GM12878 (cell line): ENCODE results near the gene REPIN1. TPM values are rescaled to one million over a fixed set of nuclear protein-coding genes. Genes with fewer than 3 reads are reported as not detected.

ENCODE experiments used
- ATAC-seq: fragments of 200-7000 bp; cut with Tn5 transposase; 3 replicates; pipeline ENCODE4 v1.9.1; 2020; ENCODE audit warnings: mild to moderate bottlenecking, moderate library complexity
- BruUV-seq: library from RNA; stranded (reverse); fragments of 400-500 nt; replicated peaks from 2 replicates; lab custom pipeline; 2021; lab: Mats Ljungman, UMichigan
- CTCF ChIA-PET: fragments of 300-600 bp; sonication (Branson Sonifier 250); formaldehyde crosslinking; extraction: SDS; loops from one replicate; lab custom pipeline; 2021; ENCODE audit warnings: inconsistent platforms; lab: Yijun Ruan, JAX
- POLR2A ChIA-PET: fragments of 350-600 bp; formaldehyde crosslinking; extraction: SDS; loops from one replicate; lab custom pipeline; 2021; ENCODE audit warnings: inconsistent platforms; lab: Charles Lee
- RAD21 ChIA-PET: fragments of 300-600 bp; sonication (Branson Sonifier 250); formaldehyde crosslinking; loops from one replicate; lab custom pipeline; 2023; ENCODE audit warnings: antibody characterized with exemption; ENCODE audit not compliant: unreplicated experiment; lab: Charles Lee
- SMC1A ChIA-PET: fragments of 300-600 bp; sonication (Branson Sonifier 250); formaldehyde crosslinking; loops from one replicate; lab custom pipeline; 2023; ENCODE audit not compliant: unreplicated experiment, uncharacterized antibody; lab: Charles Lee
- DNase-seq: peaks from one replicate; pipeline ENCODE4 v3.0.0-alpha.2; 2011; ENCODE audit warnings: low read depth, low spot score
- FAIRE-seq: peaks from 3 replicates; lab custom pipeline; 2011; peaks lifted over from hg19 to GRCh38; lab: Jason Lieb, UNC
- H2AFZ ChIP-seq: 2 replicates; pipeline ENCODE4 v1.6.0; 2011; ENCODE audit warnings: low read depth, low read length, control low read depth; ENCODE audit not compliant: control insufficient read depth
- H3K27ac ChIP-seq: 2 replicates; pipeline ENCODE4 v1.5.1; 2011; ENCODE audit warnings: control low read depth; ENCODE audit not compliant: control insufficient read depth, insufficient read depth
- H3K27me3 ChIP-seq, 2 experiments: replicated peaks in 1 of 2; 2 replicates each; pipeline versions ENCODE4 v1.6.0 to v1.6.1; 2011; ENCODE audit warnings: low read length in 1 of 2; ENCODE audit not compliant: control insufficient read depth in 2 of 2, insufficient read depth in 2 of 2
- H3K36me3 ChIP-seq, 2 experiments: 2 replicates each; pipeline ENCODE4 v1.5.1; 2011; ENCODE audit warnings: low read length in 1 of 2; ENCODE audit not compliant: control insufficient read depth in 2 of 2, insufficient read depth in 2 of 2
- H3K4me1 ChIP-seq: 2 replicates; pipeline ENCODE4 v1.6.1; 2011; ENCODE audit warnings: mild to moderate bottlenecking, low read length, moderate library complexity, mixed read lengths; ENCODE audit not compliant: control insufficient read depth, insufficient read depth
- H3K4me2 ChIP-seq: 2 replicates; pipeline ENCODE4 v1.6.0; 2011; ENCODE audit warnings: control low read depth; ENCODE audit not compliant: control insufficient read depth, insufficient read depth
- H3K4me3 ChIP-seq: fragments of 200-600 bp; sonication (generic); 2 replicates; pipeline ENCODE4 v1.5.1; 2016
- H3K79me2 ChIP-seq: 2 replicates; pipeline ENCODE4 v1.6.0; 2011; ENCODE audit warnings: low read length; ENCODE audit not compliant: control insufficient read depth, insufficient read depth
- H3K9ac ChIP-seq: 2 replicates; pipeline ENCODE4 v1.8.0; 2011; ENCODE audit warnings: low read length, control low read depth, mixed read lengths; ENCODE audit not compliant: control insufficient read depth, insufficient read depth
- H3K9me3 ChIP-seq: replicated peaks from 3 replicates; pipeline ENCODE4 v1.5.1; 2011; ENCODE audit warnings: mild to moderate bottlenecking, low read length; ENCODE audit not compliant: control insufficient read depth, insufficient read depth
- H4K20me1 ChIP-seq: 2 replicates; pipeline ENCODE4 v1.6.0; 2011; ENCODE audit not compliant: control insufficient read depth, insufficient read depth
- E4F1 ChIP-seq: fragments of 450-650 bp; IDR thresholded peaks from 2 replicates; pipeline ENCODE4 v1.6.1; 2018; ENCODE audit warnings: borderline replicate concordance, mild to moderate bottlenecking; ENCODE audit not compliant: partially characterized antibody
- FOXM1 ChIP-seq: IDR thresholded peaks from 2 replicates; pipeline ENCODE4 v1.6.1; 2012; ENCODE audit warnings: low read depth, mild to moderate bottlenecking, inconsistent platforms, low read length, moderate library complexity
- NFIC ChIP-seq: IDR thresholded peaks from 2 replicates; pipeline ENCODE4 v1.6.1; 2012; ENCODE audit warnings: low read depth, mild to moderate bottlenecking, inconsistent platforms, low read length, moderate library complexity
- NFXL1 ChIP-seq: fragments of 450-650 bp; IDR thresholded peaks from 2 replicates; pipeline ENCODE4 v1.6.1; 2017; ENCODE audit warnings: antibody characterized with exemption, mild to moderate bottlenecking, borderline replicate concordance
- POU2F2 ChIP-seq: IDR thresholded peaks from 3 replicates; pipeline ENCODE4 v1.6.1; 2011; ENCODE audit warnings: low read depth, mild to moderate bottlenecking, low read length, borderline replicate concordance
- RAD21 ChIP-seq: IDR thresholded peaks from 2 replicates; pipeline ENCODE4 v1.6.1; 2011; ENCODE audit warnings: mild to moderate bottlenecking, low read depth, low read length, moderate library complexity; ENCODE audit not compliant: insufficient read depth
- SIX5 ChIP-seq: IDR thresholded peaks from 2 replicates; pipeline ENCODE4 v1.6.1; 2011; ENCODE audit warnings: mild to moderate bottlenecking, low read depth, low read length, moderate library complexity; ENCODE audit not compliant: severe bottlenecking
- ZBTB33 ChIP-seq: fragments of 450-650 bp; IDR thresholded peaks from 2 replicates; pipeline ENCODE4 v1.6.1; 2017; ENCODE audit warnings: mild to moderate bottlenecking
- ZNF24 ChIP-seq: fragments of 450-650 bp; IDR thresholded peaks from 2 replicates; pipeline ENCODE4 v1.6.1; 2017; ENCODE audit warnings: antibody characterized with exemption, mild to moderate bottlenecking
- ZNF622 ChIP-seq: fragments of 450-650 bp; IDR thresholded peaks from 2 replicates; pipeline ENCODE4 v1.6.1; 2017; ENCODE audit warnings: mild to moderate bottlenecking, inconsistent platforms
- ZNF687 ChIP-seq: fragments of 450-650 bp; IDR thresholded peaks from 2 replicates; pipeline ENCODE4 v1.6.1; 2017; ENCODE audit warnings: mild to moderate bottlenecking, moderate library complexity
- WGBS: methylation state at CpG from one replicate; pipeline ENCODE4 v1.1.6; 2016; ENCODE audit warnings: low lambda C conversion rate; ENCODE audit not compliant: insufficient replicate concordance, insufficient coverage; ENCODE audit errors: missing lambda C conversion rate; 5-methylcytosine and 5-hydroxymethylcytosine counted together
- in situ Hi-C: fragments of 300-500 bp; cut with MboI; formaldehyde crosslinking; loops from 9 replicates; pipeline ENCODE4 v1.14.3; 2018; ENCODE audit warnings: mixed read lengths
- intact Hi-C: fragments of 100-400 bp; cut with micrococcal nuclease; formaldehyde crosslinking; loops from one replicate; pipeline ENCODE4 v1.14.2; 2022; ENCODE audit not compliant: unreplicated experiment
- polyA plus RNA-seq, 11 experiments: library from polyadenylated mRNA; depleted of rRNA in 4 of 11; unstranded in 6 of 11; stranded (reverse) in 5 of 11; fragments of >200 nt; fragmentation: Nextera tagmentation in 4 of 11; fragmentation: Illumina TruSeq in 1 of 11; extraction: Ambion mirVana in 4 of 11; extraction: Trizol in 1 of 11; gene quantifications; 1 replicate in 1 of 11; 2 replicates in 10 of 11; pipeline versions ENCODE4 v1.2.1 to v1.2.3, GENCODE V29; 2011 to 2016; ENCODE audit warnings: inconsistent platforms in 2 of 11, missing spikeins in 2 of 11, low read depth in 1 of 11
- total RNA-seq, 4 experiments: library from RNA; depleted of rRNA in 3 of 4; stranded (reverse); fragments of >200 nt in 3 of 4; fragmentation: Illumina TruSeq in 1 of 4; extraction: Trizol in 1 of 4; gene quantifications; 2 replicates each; pipeline versions ENCODE4 v1.2.1 to v1.2.3, GENCODE V29; 2013 to 2021

The REPIN1 gene
- total and polyA plus RNA-seq, 10 of the 15 experiments (the other 5 are each of a cell fraction or from before 2014, with no cell fraction given), result 5.1 to 172 (median 76.9) TPM

- no peak for TF ChIP-seq E4F1
These were observed 8.6 kb downstream of the REPIN1 start (continued) for GRCh38 chr7:150377196-150377595.

GRCh38 chr7:150377635-150378034 is 9.0 kb downstream of the REPIN1 start:
- Histone ChIP-seq H3K36me3 (peaks cover 6 to 8% of the 10 kb centered on the region in 2 experiments; a peak in 2 of 4 replicates), H2AFZ (no peak overlapping the region), H3K9me3 (no peaks in the 10 kb centered on the region)
- in situ Hi-C loops, result no loop called here
- FAIRE-seq, result no peak
- BruUV-seq, result no TSS peak
- SMC1A ChIA-PET, result interaction anchor here (1.0 to 2.2 kb wide), 15 partner anchors 10 to 58 kb away, joined by 3 to 41 read pairs (median 5); partner anchors contain the start of gene REPIN1
- TF ChIP-seq ZNF622, result no peak
- TF ChIP-seq NFIC, result no peak; the same call in 1 of the 2 replicates
- TF ChIP-seq RAD21, result no peak
- no peak for TF ChIP-seq NFXL1
- TF ChIP-seq SIX5, result no peak
- TF ChIP-seq ZBTB33, result no peak
- no peak for TF ChIP-seq ZNF24
- no peak for TF ChIP-seq POU2F2
- TF ChIP-seq ZNF687, result no peak
- no peak for TF ChIP-seq FOXM1
- TF ChIP-seq, all 136 proteins: peak for 0
- H3K79me2 ChIP-seq, result peaks cover 57% of the 10 kb centered on the region
- POLR2A ChIA-PET, result interaction anchor here (1.0 to 6.2 kb wide), 16 partner anchors 9 to 57 kb away, joined by 3 to 89 read pairs (median 6); partner anchors contain the start of genes LRRC61 and REPIN1
- peak overlapping the region; percentile 95 for H3K4me2 ChIP-seq
- DNase-seq (no peak), ATAC-seq (no peak)
- no peaks in the 10 kb centered on the region; the same call in 1 of the 2 replicates for H4K20me1 ChIP-seq
- intact Hi-C loops, result loop anchor here (5.0 kb wide), 1 partner anchor 290 kb away; no protein-coding TSS in a partner anchor
- no peak overlapping the region for H3K4me3 ChIP-seq
- H3K27ac ChIP-seq, result peak overlapping the region; percentile 97
- RAD21 ChIA-PET, result interaction anchor here (1.3 to 2.2 kb wide), 9 partner anchors 9 to 56 kb away, joined by 3 to 45 read pairs (median 6); partner anchors contain the start of genes ACTR3C, LRRC61 and REPIN1
- peak overlapping the region; percentile 96 for H3K9ac ChIP-seq
- CTCF ChIA-PET, result interaction anchor here (0.7 to 2.2 kb wide), 13 partner anchors 8 to 571 kb away, joined by 3 to 18 read pairs (median 7); partner anchors contain the start of gene REPIN1
- H3K4me1 ChIP-seq, result peaks cover 68% of the 10 kb centered on the region
- H3K27me3 ChIP-seq, result no peaks in the 10 kb centered on the region
- WGBS, result 7% methylated on average over 4 of the region's 4 CpGs
